Fibroblast of lung (primary cell): ENCODE measurements around the gene ERV3-1. TPM values are rescaled to one million over a fixed set of nuclear protein-coding genes. Genes with fewer than 3 reads are reported as not detected.
"Not testable (repeated sequence)": the region's sequence is repeated elsewhere in the genome, so short reads cannot be mapped to it uniquely, and the experiment has no call there.

Source experiments
- DNase-seq, 2 donors: peaks; one replicate each; pipeline versions ENCODE4 v3.0.0 to v3.0.0-alpha.2; 2010; ENCODE audit warnings: low read depth in 2 of 2
- H2AFZ ChIP-seq: 2 replicates; pipeline ENCODE4 v1.5.1; 2012; ENCODE audit warnings: low read length, control low read depth, inconsistent platforms
- H3K27ac ChIP-seq: 2 replicates; pipeline ENCODE4 v1.5.1; 2011; ENCODE audit warnings: low read length, control low read depth; ENCODE audit not compliant: insufficient read depth
- H3K27me3 ChIP-seq: 2 replicates; pipeline ENCODE4 v1.5.1; 2011; ENCODE audit warnings: mild to moderate bottlenecking, low read length; ENCODE audit not compliant: control insufficient read depth, insufficient read depth
- H3K36me3 ChIP-seq: 2 replicates; pipeline ENCODE4 v1.5.1; 2011; ENCODE audit warnings: low read length; ENCODE audit not compliant: control insufficient read depth, insufficient read depth
- H3K4me1 ChIP-seq: 2 replicates; pipeline ENCODE4 v1.5.1; 2011; ENCODE audit warnings: low read length; ENCODE audit not compliant: control insufficient read depth, insufficient read depth; ENCODE audit errors: extremely low read depth
- H3K4me2 ChIP-seq: 2 replicates; pipeline ENCODE4 v1.5.1; 2011; ENCODE audit warnings: low read length, control low read depth; ENCODE audit not compliant: insufficient read depth; ENCODE audit errors: extremely low read depth
- H3K4me3 ChIP-seq, 4 experiments: fragments of 200-600 bp in 1 of 4; sonication (generic) in 1 of 4; replicated peaks in 1 of 4; 2 replicates each; pipeline ENCODE4 v1.5.1; 2011 to 2016; ENCODE audit warnings: low read length in 4 of 4, low read depth in 3 of 4, mild to moderate bottlenecking in 3 of 4, control low read depth in 2 of 4, inconsistent platforms in 1 of 4, mixed read lengths in 1 of 4; ENCODE audit not compliant: insufficient read depth in 1 of 4; ENCODE audit errors: control extremely low read depth in 1 of 4
- H3K79me2 ChIP-seq: 2 replicates; pipeline ENCODE4 v1.5.1; 2012; ENCODE audit warnings: mild to moderate bottlenecking, low read length, inconsistent platforms; ENCODE audit not compliant: control insufficient read depth, insufficient read depth
- H3K9ac ChIP-seq: 2 replicates; pipeline ENCODE4 v1.5.1; 2011; ENCODE audit warnings: mild to moderate bottlenecking, low read length, control low read depth; ENCODE audit not compliant: insufficient read depth
- H3K9me3 ChIP-seq: 2 replicates; pipeline ENCODE4 v1.5.1; 2012; ENCODE audit warnings: low read depth, low read length; ENCODE audit not compliant: control insufficient read depth, insufficient read depth
- H4K20me1 ChIP-seq: 2 replicates; pipeline ENCODE4 v1.5.1; 2011; ENCODE audit warnings: low read length; ENCODE audit not compliant: control insufficient read depth, insufficient read depth; ENCODE audit errors: extremely low read depth
- EZH2 ChIP-seq: IDR thresholded peaks from 2 replicates; pipeline ENCODE4 v1.5.1; 2012; ENCODE audit warnings: low read length, control low read depth, mild to moderate bottlenecking; ENCODE audit errors: missing control alignments
- polyA plus RNA-seq, 2 donors: library from polyadenylated mRNA; depleted of rRNA in 1 of 2; stranded (reverse) in 1 of 2; unstranded in 1 of 2; fragments of >200 nt; gene quantifications; 2 replicates each; pipeline ENCODE4 v1.2.1, GENCODE V29; 2011 to 2012; ENCODE audit warnings: missing spikeins in 1 of 2
- total RNA-seq: library from RNA; depleted of rRNA; stranded (reverse); fragments of >200 nt; gene quantifications from 2 replicates; pipeline ENCODE4 v1.2.1, GENCODE V29; 2014
- TF ChIP-seq, protein P1 (sequence below), 2 donors: IDR thresholded peaks in 1 of 2; conservative IDR thresholded peaks in 1 of 2; 1 replicate in 1 of 2; 2 replicates in 1 of 2; pipeline ENCODE4 v1.5.1; 2011 to 2012; ENCODE audit warnings: low read length in 2 of 2, control low read depth in 1 of 2, inconsistent platforms in 1 of 2, low read depth in 1 of 2, mild to moderate bottlenecking in 1 of 2

ERV3-1 gene
- total and polyA plus RNA-seq, 2 donors (not counting 1 experiment from before 2014, with no cell fraction given): 4.2 to 8.8 TPM

DNA sequence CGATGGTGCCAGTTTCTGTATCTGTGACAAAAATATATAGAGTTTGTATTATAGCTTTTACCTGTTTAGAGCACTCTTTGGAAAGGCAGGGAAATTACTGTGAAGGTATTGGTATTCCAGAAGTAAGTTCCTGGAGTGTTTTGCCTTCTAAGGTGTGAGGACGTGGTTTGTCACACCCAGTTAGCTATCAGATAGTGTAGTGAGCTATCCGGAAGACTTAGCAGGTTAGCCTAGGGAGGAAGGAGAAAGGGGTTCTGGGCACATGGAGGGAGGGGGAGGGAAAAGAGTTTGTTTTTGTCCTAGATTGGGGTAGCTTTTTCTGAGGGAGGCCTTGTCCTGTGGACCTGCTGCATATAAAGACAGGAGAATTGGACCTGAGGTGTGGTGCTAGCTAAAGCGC lies 39.8 kb upstream of the ERV3-1 start:
- H3K36me3 ChIP-seq, H4K20me1 ChIP-seq, H3K9ac ChIP-seq, DNase-seq, H2AFZ ChIP-seq, H3K4me1 ChIP-seq, H3K27ac ChIP-seq, H3K4me2 ChIP-seq, H3K79me2 ChIP-seq, H3K27me3 ChIP-seq, H3K9me3 ChIP-seq, H3K4me3 ChIP-seq: not testable (repeated sequence)

DNA sequence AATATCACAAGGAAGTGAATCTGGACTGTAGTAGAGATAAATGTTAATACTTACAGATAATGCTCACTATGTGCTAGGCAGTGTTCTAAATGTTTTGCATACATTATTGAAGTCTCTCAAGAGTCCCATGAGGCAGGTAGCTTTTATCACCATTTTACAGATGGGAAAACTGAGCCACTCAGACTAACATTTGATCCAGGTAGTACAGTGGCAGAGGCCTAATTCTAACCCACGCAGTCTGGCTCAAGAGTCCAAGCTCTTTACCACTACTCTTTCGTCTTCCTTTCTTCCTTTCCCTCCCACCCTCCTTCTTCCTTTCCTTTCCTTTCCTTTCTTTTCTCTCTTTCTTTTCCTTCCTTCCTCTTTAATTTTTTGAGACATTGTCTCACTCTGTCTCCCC lies 39.1 kb upstream of the ERV3-1 start:
- DNase-seq, H3K36me3 ChIP-seq, H3K27me3 ChIP-seq, H2AFZ ChIP-seq, H3K9me3 ChIP-seq, H3K79me2 ChIP-seq, H4K20me1 ChIP-seq, H3K4me3 ChIP-seq, H3K4me1 ChIP-seq, H3K4me2 ChIP-seq, H3K9ac ChIP-seq, H3K27ac ChIP-seq: not testable (repeated sequence)

DNA sequence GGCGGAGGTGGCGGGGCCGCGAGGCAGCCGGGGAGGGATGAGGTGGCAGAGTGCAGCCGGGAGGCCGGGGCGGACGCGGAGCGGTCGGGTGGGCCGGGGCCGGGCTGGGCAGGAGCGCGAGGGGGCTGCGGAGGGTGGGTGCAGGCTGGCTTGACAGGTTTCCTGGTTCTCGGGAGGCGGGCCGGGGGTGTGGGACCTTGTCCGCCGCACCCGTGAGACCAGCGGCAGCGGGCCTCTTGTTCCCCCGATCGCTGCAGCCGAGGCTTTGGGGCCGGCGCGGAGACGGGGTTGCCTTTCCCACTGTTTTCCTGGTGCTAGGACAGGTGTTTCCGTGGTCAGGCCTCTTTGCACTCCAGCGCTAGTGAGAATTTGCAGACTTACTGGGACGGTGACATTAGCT lies 32.3 kb upstream of the ERV3-1 start:
- peak overlapping the region; percentile 61 to 85 (median 70) for H3K4me3 ChIP-seq
- H4K20me1 ChIP-seq, H3K36me3 ChIP-seq, H3K9me3 ChIP-seq, H3K27ac ChIP-seq, H3K4me1 ChIP-seq, H3K27me3 ChIP-seq: not testable (repeated sequence)
- peak overlapping the region; percentile 75 for H2AFZ ChIP-seq
- peak overlapping the region; percentile 66 for H3K9ac ChIP-seq
- H3K79me2 ChIP-seq: peaks cover 12% of the 10 kb centered on the region
- DNase-seq: peak; percentile 12 to 18
- peak overlapping the region; percentile 87 for H3K4me2 ChIP-seq

DNA sequence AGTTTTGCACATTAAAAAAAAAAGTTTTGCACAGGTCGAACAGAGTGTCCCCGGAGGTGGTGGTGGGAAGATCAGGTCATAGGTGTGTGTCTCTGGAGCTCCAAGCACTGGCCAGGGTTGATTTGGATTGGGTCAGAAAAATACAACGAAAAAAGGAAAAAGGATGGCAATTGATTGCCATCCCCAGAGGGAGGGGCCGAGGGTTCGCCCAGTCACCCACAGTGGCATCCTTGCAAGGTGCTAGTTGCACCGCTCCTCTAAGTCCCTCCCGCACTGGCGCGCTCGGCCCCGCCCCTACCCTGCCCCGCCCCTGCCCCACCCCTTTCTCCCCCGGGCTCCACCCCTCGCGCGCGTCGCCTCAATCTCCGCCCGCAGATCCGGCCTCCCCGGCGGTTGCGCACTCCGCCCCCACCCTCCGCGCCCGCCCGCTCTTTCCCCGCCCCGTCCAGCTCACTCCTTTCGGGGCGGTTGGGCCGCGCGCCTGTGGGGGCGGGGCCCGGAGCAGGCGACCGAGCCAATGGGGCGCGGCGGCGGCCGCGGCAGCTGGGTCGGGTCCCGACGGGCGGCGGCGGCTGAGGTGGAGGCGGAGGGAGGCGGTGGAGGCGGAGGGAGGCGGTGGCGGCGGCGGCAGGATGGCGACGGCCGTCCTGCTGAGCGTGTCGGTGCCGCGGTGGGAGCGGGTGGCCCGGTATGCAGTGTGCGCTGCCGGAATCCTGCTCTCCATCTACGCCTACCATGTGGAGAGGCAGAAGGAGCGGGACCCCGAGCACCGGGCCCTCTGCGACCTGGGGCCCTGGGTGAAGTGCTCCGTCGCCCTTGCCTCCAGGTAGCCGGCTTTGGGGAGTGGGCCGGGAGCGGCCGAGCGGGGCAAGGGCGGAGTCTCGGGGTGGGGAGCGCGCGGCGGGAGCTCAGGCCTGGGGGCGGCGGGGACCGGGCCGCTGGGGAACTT lies 31.5 kb upstream of the ERV3-1 start:
- Histone ChIP-seq H3K4me2 (peak overlapping the region; percentile 35), H2AFZ (peak overlapping the region; percentile 64), H3K36me3 (no peaks in the 10 kb centered on the region), H3K4me1 (no peaks in the 10 kb centered on the region), H3K9ac (peak overlapping the region; percentile 72), H3K27ac (no peak overlapping the region), H3K27me3 (no peaks in the 10 kb centered on the region), H3K4me3 (peak overlapping the region; percentile 49 to 73 (median 56)), H3K9me3 (no peaks in the 10 kb centered on the region), H3K79me2 (peaks cover 12% of the 10 kb centered on the region), H4K20me1 (no peaks in the 10 kb centered on the region)
- peak; percentile 90 for DNase-seq
- TF ChIP-seq EZH2: no peak
- TF ChIP-seq, protein P1, sequence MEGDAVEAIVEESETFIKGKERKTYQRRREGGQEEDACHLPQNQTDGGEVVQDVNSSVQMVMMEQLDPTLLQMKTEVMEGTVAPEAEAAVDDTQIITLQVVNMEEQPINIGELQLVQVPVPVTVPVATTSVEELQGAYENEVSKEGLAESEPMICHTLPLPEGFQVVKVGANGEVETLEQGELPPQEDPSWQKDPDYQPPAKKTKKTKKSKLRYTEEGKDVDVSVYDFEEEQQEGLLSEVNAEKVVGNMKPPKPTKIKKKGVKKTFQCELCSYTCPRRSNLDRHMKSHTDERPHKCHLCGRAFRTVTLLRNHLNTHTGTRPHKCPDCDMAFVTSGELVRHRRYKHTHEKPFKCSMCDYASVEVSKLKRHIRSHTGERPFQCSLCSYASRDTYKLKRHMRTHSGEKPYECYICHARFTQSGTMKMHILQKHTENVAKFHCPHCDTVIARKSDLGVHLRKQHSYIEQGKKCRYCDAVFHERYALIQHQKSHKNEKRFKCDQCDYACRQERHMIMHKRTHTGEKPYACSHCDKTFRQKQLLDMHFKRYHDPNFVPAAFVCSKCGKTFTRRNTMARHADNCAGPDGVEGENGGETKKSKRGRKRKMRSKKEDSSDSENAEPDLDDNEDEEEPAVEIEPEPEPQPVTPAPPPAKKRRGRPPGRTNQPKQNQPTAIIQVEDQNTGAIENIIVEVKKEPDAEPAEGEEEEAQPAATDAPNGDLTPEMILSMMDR (conservative IDR thresholded peaks at IDR 0.05 in 1 of 2, IDR thresholded peaks at IDR 0.05 in 1 of 2; ENCODE audit: low read depth in 1 of 2, low read length in 2 of 2): no peak

DNA sequence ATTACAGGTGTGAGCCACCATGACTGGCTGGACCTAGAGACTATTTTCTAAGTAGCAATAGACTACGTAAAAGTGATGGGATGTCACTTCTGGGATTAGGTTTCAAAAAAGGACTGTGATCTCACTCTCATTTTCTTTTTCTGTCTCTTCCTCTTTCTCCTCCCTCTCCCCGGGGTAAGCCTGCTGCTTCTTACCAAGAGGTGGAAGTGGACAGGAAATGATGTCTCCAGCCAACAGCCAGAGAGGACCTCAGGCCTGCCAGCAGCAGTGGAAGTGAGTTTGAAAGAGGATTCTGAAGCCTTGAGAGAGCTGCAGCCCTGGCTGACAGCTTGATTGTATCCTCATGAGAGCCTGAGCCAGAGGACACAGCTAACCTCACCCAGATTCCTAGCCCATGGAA lies 30.0 kb upstream of the ERV3-1 start:
- not testable (repeated sequence) for H3K27me3 ChIP-seq, H2AFZ ChIP-seq, H3K9ac ChIP-seq, H4K20me1 ChIP-seq, H3K27ac ChIP-seq, DNase-seq, H3K4me2 ChIP-seq, H3K9me3 ChIP-seq, H3K36me3 ChIP-seq, H3K4me3 ChIP-seq, H3K4me1 ChIP-seq
- peaks cover 12% of the 10 kb centered on the region for H3K79me2 ChIP-seq

DNA sequence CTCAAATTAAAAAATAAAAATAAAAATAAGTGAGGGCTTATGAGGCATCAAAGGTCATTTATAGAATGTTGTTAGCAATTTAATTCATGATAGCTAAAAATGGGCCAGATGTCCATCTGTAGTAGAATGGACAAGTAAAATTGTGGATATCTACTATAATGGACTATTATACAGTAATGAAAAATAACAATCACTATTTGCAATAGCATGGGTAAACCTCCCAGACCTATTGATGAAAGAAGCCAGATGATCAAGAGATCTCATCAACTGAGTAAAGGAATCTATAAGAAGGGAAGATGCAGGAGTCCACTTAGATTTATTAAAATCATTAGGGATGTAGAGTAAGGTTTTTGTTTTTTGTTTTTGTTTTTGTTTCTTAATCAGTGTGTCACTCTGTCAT lies 29.0 kb upstream of the ERV3-1 start:
- not testable (repeated sequence) for H3K27me3 ChIP-seq, H3K4me1 ChIP-seq, H3K9me3 ChIP-seq, DNase-seq, H3K27ac ChIP-seq, H2AFZ ChIP-seq, H3K36me3 ChIP-seq, H4K20me1 ChIP-seq, H3K4me3 ChIP-seq, H3K4me2 ChIP-seq, H3K9ac ChIP-seq
- peaks cover 12% of the 10 kb centered on the region for H3K79me2 ChIP-seq
